WERI-Rb-1 (cell line): ENCODE measurements around the gene TTC24.
"Not testable (repeated sequence)": the region's sequence is repeated elsewhere in the genome, so short reads cannot be mapped to it uniquely, and the experiment has no call there.

Source experiments
- DNase-seq: peaks from one replicate; pipeline ENCODE4 v3.0.0-alpha.2; 2020
- H3K27ac ChIP-seq: fragments of 250-450 bp; sonication (Bioruptor Pico); 2 replicates; pipeline ENCODE4 v1.5.1; 2020; ENCODE audit warnings: mild to moderate bottlenecking, moderate library complexity
- H3K27me3 ChIP-seq: fragments of 250-450 bp; sonication (Bioruptor Pico); 2 replicates; pipeline ENCODE4 v1.5.1; 2021; ENCODE audit warnings: mild to moderate bottlenecking, low read depth, moderate library complexity; ENCODE audit not compliant: insufficient read depth, severe bottlenecking
- H3K36me3 ChIP-seq: fragments of 250-450 bp; sonication (Bioruptor Pico); 2 replicates; pipeline ENCODE4 v1.5.1; 2020; ENCODE audit warnings: mild to moderate bottlenecking, moderate library complexity
- H3K4me3 ChIP-seq: 2 replicates; pipeline ENCODE4 v1.5.1; 2011; ENCODE audit warnings: low read depth, mild to moderate bottlenecking, control low read depth, low read length
- H3K9me3 ChIP-seq: fragments of 250-450 bp; sonication (Bioruptor Pico); 2 replicates; pipeline ENCODE4 v1.5.1; 2021; ENCODE audit warnings: mild to moderate bottlenecking, moderate library complexity; ENCODE audit not compliant: severe bottlenecking
- CTCF ChIP-seq: IDR thresholded peaks from 2 replicates; pipeline ENCODE4 v1.5.1; 2011; ENCODE audit warnings: low read depth, mild to moderate bottlenecking, control low read depth, inconsistent platforms, low read length

TTC24 gene

DNA sequence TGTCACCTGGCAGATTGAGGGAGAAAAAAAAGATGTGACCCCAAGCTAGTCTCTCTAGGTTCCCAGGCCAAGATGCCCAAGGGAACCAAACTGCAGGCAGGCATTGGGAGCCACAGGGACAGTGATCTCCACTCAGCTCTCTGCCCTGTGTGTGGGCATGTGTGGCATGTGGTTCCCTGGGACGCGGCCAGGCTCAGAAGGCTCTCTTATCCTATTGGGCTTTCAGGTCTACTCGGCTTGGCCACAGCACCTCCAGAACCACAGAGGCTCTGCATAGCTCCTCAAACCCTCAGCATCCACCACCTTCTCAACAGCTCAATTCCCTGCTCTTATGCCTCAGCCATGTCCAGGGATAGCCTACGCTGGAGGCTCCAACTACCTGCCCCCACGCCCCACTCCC is 29.2 kb upstream of the TTC24 start:
- Histone ChIP-seq H3K9me3 (no peaks in the 10 kb centered on the region), H3K4me3 (no peak overlapping the region), H3K36me3 (peaks cover 80% of the 10 kb centered on the region), H3K27me3 (no peaks in the 10 kb centered on the region), H3K27ac (no peak overlapping the region)
- no peak for DNase-seq
- TF ChIP-seq CTCF, result no peak

- H3K36me3 ChIP-seq, result peaks cover 84% of the 10 kb centered on the region
- no peak overlapping the region for H3K27ac ChIP-seq
- no peak overlapping the region for H3K4me3 ChIP-seq
- TF ChIP-seq CTCF, result no peak
- no peaks in the 10 kb centered on the region for H3K27me3 ChIP-seq
- no peaks in the 10 kb centered on the region for H3K9me3 ChIP-seq
- no peak for DNase-seq
Measured at GRCh38 chr1:156551066-156551643, 28.4 kb upstream of the TTC24 start.

DNA sequence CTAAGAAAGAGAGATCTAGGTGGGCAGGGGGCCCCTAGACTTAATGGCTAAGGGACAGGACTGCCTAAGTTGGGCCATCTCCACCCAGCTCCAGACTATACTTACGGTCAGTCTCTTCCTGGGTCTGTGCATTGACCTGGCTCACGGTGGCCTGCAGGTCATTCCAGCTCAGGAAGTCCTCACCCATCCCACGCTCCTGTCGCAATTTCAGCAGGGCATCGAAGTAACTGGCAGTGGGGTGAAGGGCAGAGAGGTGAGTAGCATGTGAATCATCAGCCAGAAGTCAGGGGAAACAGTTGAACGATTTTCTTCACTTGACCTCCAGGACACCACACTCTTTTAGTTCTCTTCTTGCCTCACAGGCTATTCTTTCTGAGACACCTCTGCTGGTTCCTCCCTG is 27.7 kb upstream of the TTC24 start:
- Histone ChIP-seq H3K27ac (no peak overlapping the region), H3K4me3 (no peak overlapping the region), H3K36me3 (peaks cover 82% of the 10 kb centered on the region), H3K27me3 (no peaks in the 10 kb centered on the region), H3K9me3 (no peaks in the 10 kb centered on the region)
- DNase-seq, result no peak
- TF ChIP-seq CTCF, result no peak

DNA sequence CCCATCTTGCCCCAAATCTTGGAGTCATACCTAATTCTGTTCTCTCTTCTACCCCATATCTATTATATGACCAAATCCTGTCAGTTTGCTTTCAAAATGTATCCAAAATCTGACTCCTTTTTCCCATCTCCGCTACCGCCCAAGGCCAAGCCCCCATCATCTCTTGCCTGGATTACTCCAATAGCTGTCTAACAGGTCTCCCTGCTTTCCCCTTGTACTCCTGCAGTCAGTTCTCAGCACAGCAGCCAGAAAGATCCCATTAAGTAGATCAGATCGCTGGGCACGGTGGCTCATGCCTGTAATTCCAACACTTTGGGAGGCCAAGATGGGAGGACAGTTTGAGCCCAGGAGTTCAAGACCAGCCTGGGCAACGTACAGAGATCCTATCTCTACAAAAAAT is 27.0 kb upstream of the TTC24 start:
- no peak for TF ChIP-seq CTCF
- Histone ChIP-seq H3K36me3 (peaks cover 76% of the 10 kb centered on the region), H3K9me3 (no peaks in the 10 kb centered on the region), H3K4me3 (no peak overlapping the region), H3K27me3 (no peaks in the 10 kb centered on the region), H3K27ac (no peak overlapping the region)
- no peak for DNase-seq

GRCh38 chr1:156552937-156553336 is 26.6 kb upstream of the TTC24 start:
- H3K27me3 ChIP-seq, H3K4me3 ChIP-seq, DNase-seq, H3K27ac ChIP-seq, H3K9me3 ChIP-seq: not testable (repeated sequence)
- peaks cover 71% of the 10 kb centered on the region for H3K36me3 ChIP-seq

DNA sequence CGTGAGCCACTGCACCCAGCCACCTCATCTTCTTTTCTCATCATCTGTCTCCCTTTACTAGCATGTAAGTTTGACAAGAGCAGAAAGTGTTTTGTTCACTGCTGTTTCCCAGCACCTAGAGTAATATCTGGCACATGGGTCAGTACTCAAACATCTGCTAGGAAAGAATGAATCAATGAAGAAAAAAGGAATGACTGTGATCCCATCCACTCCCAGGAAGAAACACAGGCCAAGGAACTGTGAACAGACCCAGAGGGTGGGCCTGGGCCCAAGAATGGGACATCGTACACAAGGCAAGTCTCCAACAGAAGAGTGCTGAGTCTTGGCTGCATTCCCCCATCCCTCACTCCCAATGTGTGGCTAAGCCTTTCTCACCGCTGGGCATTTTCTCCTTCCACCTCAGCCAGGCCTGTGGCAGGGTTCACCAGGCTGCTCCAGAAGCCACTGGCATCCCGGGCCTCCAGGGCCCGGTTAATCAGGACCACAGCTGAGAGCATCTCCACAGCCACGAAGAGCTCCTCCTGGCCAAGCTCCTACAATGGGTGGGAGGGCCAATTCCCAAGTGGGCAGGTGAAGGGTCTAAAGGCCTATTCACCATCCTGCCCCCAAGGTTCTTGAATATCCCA is 25.6 kb upstream of the TTC24 start:
- Histone ChIP-seq H3K27ac (no peak overlapping the region), H3K36me3 (peaks cover 61% of the 10 kb centered on the region), H3K27me3 (no peaks in the 10 kb centered on the region), H3K9me3 (no peaks in the 10 kb centered on the region), H3K4me3 (no peak overlapping the region)
- TF ChIP-seq CTCF, result no peak
- no peak for DNase-seq
